Measurements from ENCODE around the gene FAM110A.
"Not testable (repeated sequence)": the region's sequence is repeated elsewhere in the genome, so short reads cannot be mapped to it uniquely, and the experiment has no call there.

FAM110A gene

DNA sequence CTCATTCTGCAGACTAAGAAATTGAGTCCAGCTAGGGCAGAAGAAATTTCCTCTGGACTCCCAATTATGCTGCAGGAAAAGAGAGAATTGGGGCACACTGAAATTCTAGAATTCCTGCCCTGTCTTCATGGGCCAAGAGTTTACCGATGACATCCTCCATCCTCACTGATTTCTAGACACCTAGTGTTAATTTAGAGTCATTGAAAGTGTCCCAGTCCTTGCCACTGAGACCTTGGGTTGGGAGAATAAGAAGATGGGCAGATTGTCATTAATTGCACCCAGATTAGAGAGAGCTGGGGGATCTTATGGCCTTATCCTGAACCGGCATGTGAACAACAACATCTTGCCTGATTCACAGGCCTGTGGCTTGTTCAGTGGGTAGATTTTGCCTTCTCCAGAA, 53.6 kb downstream of the FAM110A start:
- DNase-seq (ENCODE audit: extremely low read depth, low read depth), result no peak
- TF ChIP-seq, protein P1, sequence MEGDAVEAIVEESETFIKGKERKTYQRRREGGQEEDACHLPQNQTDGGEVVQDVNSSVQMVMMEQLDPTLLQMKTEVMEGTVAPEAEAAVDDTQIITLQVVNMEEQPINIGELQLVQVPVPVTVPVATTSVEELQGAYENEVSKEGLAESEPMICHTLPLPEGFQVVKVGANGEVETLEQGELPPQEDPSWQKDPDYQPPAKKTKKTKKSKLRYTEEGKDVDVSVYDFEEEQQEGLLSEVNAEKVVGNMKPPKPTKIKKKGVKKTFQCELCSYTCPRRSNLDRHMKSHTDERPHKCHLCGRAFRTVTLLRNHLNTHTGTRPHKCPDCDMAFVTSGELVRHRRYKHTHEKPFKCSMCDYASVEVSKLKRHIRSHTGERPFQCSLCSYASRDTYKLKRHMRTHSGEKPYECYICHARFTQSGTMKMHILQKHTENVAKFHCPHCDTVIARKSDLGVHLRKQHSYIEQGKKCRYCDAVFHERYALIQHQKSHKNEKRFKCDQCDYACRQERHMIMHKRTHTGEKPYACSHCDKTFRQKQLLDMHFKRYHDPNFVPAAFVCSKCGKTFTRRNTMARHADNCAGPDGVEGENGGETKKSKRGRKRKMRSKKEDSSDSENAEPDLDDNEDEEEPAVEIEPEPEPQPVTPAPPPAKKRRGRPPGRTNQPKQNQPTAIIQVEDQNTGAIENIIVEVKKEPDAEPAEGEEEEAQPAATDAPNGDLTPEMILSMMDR (IDR thresholded peaks at IDR 0.05; ENCODE audit: low read depth, low read length), result no peak

DNA sequence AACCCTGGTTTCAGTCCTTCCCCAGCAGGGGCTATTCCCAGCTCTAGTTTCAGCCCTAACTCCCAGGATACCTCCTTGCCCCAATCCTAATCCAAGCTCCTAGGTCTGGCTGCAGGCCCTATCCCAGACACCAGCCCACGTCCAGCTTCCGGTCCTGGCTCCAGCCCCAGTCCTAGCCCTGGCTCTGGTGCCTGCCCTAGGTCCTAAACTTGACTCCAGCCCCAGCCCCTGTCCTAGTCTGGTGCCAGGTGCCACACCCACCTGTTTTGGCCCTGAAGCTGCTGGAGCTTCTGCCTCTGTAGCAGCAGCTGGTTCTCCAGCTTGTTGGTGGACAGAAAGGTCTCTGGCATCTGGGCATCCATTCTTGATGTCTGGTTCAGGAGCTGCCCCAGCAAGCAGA, 54.5 kb downstream of the FAM110A start:
- DNase-seq (ENCODE audit: extremely low read depth, low read depth), result no peak
- TF ChIP-seq, protein P1 (IDR thresholded peaks at IDR 0.05; ENCODE audit: low read depth, low read length), result no peak

DNA sequence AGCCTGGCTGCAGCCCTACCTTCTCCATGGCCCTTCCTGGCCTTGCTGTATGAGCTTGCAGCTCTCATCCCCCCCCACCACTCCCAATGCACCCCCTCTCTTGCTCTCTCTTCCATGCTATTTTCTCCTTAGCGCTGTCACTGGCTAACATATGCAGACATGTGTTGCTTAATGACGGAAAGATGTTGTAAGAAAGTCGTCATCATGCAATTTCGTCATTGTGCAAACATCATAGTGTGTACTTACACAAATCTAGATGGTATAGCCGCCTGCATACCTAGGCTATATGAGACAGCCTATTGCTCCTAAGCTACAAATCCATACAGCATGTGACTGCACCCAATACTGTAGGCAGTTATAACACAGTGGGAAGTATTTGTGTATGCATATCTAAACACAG, 55.6 kb downstream of the FAM110A start:
- TF ChIP-seq, protein P1 (IDR thresholded peaks at IDR 0.05; ENCODE audit: low read depth, low read length), result no peak
- DNase-seq (ENCODE audit: extremely low read depth, low read depth), result no peak

DNA sequence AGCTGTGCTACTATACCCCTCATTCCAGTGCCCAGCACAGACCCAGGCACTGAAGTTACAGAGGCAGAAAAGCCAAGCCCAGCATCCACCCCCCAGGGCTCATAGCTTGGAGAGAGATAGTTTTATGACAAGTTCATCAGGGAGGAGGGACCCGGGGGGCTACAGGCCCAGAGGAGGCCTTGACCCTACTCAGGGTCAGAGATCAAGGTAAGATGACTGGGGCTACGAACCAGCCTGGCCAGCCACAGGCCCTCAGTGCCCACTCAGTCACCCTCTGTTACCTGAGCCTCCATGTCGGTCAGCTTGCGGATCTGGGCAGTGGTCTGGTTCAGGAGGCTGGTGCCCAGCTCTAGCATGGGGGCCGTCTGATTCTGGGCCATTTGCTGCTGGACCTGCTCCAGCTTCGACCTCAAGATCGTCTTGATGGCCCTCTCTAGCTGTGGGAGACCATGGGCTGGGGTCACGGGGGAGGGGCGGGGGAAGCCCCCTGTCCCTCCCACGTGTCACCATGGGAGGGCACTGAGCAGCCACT, 56.5 kb downstream of the FAM110A start:
- TF ChIP-seq, protein P1 (IDR thresholded peaks at IDR 0.05; ENCODE audit: low read depth, low read length), result no peak
- DNase-seq (ENCODE audit: extremely low read depth, low read depth), result no peak

DNA sequence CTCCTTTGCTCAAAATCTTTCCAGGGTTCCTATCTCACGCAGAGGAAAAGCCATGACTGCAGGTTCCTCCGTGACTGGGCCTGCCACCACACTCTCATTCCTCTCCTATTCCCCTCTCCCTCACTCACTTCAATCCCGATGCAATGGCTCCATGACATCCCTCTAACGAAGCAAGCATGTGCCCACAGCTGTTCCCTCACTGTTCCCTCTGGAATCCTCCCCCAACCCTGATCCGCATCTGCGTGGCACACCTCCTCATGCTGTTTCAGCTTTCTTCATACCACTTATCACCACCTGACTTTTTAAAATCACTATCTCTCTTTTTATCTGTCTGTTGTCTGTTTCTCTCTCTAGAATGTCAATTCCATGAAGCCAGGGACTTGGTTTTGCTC, 57.1 kb downstream of the FAM110A start:
- DNase-seq (ENCODE audit: extremely low read depth, low read depth), result no peak
- TF ChIP-seq, protein P1 (IDR thresholded peaks at IDR 0.05; ENCODE audit: low read depth, low read length), result no peak

DNA sequence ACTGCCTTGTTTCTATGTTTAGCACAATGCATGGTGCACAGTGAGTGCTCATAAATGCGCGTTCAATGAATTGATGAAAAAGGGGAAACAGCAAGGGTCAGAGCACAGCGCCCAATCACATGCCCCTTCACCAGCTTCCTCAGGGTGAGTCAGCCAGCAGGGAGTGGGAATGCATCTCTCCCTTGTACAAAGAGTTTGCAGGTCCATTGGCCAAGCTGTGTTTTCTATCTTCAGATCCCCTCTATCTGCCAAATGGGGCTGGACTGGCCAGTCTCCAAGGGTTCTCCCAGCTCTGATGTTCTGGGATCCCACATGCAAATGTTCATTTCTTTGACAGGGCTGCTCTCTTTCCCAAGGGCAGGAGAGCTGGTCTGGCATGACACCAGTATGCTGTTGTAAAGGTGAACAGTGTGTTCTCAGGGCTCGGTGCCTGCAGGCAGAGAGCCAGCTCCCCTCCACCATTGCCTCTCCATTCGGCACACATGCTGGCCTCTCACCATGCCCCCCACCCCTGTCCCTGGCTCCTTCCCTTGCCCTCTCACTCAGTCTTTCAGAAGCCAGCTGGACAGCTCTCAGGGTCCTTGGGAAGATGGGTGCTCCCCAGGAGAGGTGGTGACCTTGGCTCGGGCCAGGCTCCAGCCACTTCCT, 57.7 kb downstream of the FAM110A start:
- no peak for DNase-seq (ENCODE audit: extremely low read depth, low read depth)
- TF ChIP-seq, protein P1 (IDR thresholded peaks at IDR 0.05; ENCODE audit: low read depth, low read length), result no peak

DNA sequence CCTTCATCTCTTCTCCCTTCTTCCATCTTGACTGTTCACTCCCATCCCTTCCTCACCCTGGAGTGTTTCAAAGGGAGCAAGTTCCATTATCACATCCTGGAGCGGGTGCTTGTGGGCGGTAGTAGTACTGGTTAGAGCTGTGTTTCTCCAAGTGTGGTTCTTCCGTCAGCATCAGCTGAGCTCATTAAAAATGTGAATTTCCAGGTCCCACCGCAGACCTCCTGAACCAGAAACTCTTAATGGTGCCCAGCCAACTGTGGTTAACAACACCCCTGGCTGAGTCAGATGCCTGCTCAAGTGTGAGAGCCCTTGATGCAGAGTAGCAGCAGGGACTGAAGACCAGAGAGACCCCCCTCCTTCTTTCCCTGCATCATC, 58.2 kb downstream of the FAM110A start:
- DNase-seq (ENCODE audit: extremely low read depth, low read depth), result no peak
- TF ChIP-seq, protein P1 (IDR thresholded peaks at IDR 0.05; ENCODE audit: low read depth, low read length), result no peak

DNA sequence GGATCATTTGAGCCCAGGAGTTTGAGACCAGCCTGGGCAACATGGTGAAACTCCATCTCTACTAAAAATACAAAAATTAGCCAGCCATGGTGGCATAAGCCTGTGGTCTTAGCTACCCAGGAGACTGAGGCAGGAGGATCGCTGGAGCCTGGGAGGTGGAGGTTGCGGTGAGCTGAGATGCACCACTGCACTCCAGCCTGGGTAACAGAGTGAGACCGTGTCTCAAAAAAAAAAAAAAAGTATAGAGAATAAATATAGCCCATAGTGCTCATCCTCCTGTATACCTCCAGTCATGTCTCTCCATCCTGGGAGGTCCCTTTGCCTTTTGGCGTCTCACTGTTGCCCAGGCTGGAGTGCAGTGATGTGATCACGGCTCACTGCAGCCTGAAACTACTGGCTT, 58.9 kb downstream of the FAM110A start:
- DNase-seq (ENCODE audit: extremely low read depth, low read depth), result not testable (repeated sequence)

Measured in AG09319 (cell line).